Mucosa of stomach (tissue), 1 donor: ENCODE measurements around the gene SEC61A1.

ENCODE experiments used
- H3K27me3 ChIP-seq: one replicate; pipeline ENCODE4 v1.7.0; 2013; ENCODE audit warnings: mild to moderate bottlenecking, low read length; ENCODE audit not compliant: control insufficient read depth, insufficient read depth
- H3K36me3 ChIP-seq: one replicate; pipeline ENCODE4 v1.7.0; 2013; ENCODE audit warnings: low read length; ENCODE audit not compliant: control insufficient read depth, insufficient read depth
- H3K4me1 ChIP-seq: one replicate; pipeline ENCODE4 v1.7.0; 2013; ENCODE audit warnings: mild to moderate bottlenecking, low read length; ENCODE audit not compliant: control insufficient read depth, insufficient read depth
- H3K4me3 ChIP-seq: one replicate; pipeline ENCODE4 v1.7.0; 2013; ENCODE audit warnings: low read length
- H3K9ac ChIP-seq: one replicate; pipeline ENCODE4 v1.7.0; 2013; ENCODE audit warnings: mild to moderate bottlenecking, low read length, moderate library complexity
- H3K9me3 ChIP-seq: one replicate; pipeline ENCODE4 v1.7.0; 2013; ENCODE audit warnings: mild to moderate bottlenecking, low read length, moderate library complexity; ENCODE audit not compliant: control insufficient read depth
- donor health status: Pancreatic carcinoma.

Gene SEC61A1

GRCh38 chr3:128036119-128036518, 16.1 kb upstream of the SEC61A1 start:
- H3K36me3 ChIP-seq, result no peaks in the 10 kb centered on the region
- H3K4me1 ChIP-seq, result no peaks in the 10 kb centered on the region
- H3K9ac ChIP-seq, result no peak overlapping the region
- no peaks in the 10 kb centered on the region for H3K27me3 ChIP-seq
- H3K4me3 ChIP-seq, result no peak overlapping the region
- H3K9me3 ChIP-seq, result no peaks in the 10 kb centered on the region

- H3K27me3 ChIP-seq, result no peaks in the 10 kb centered on the region
- no peaks in the 10 kb centered on the region for H3K9me3 ChIP-seq
- no peaks in the 10 kb centered on the region for H3K4me1 ChIP-seq
- no peaks in the 10 kb centered on the region for H3K36me3 ChIP-seq
- H3K9ac ChIP-seq, result no peak overlapping the region
- no peak overlapping the region for H3K4me3 ChIP-seq
Measured at GRCh38 chr3:128040041-128040440, 12.2 kb upstream of the SEC61A1 start.

- Histone ChIP-seq H3K36me3 (no peaks in the 10 kb centered on the region), H3K4me3 (no peak overlapping the region), H3K9ac (no peak overlapping the region), H3K9me3 (no peaks in the 10 kb centered on the region), H3K4me1 (no peaks in the 10 kb centered on the region), H3K27me3 (no peaks in the 10 kb centered on the region)
Measured at GRCh38 chr3:128040660-128041059, 11.6 kb upstream of the SEC61A1 start.

- Histone ChIP-seq H3K27me3 (no peaks in the 10 kb centered on the region), H3K9ac (no peak overlapping the region), H3K4me3 (no peak overlapping the region), H3K9me3 (no peaks in the 10 kb centered on the region), H3K4me1 (no peaks in the 10 kb centered on the region), H3K36me3 (no peaks in the 10 kb centered on the region)
Measured at GRCh38 chr3:128041344-128041743, 10.9 kb upstream of the SEC61A1 start.

- no peak overlapping the region for H3K4me3 ChIP-seq
- H3K36me3 ChIP-seq, result no peaks in the 10 kb centered on the region
- no peaks in the 10 kb centered on the region for H3K9me3 ChIP-seq
- peaks cover 16% of the 10 kb centered on the region for H3K4me1 ChIP-seq
- no peaks in the 10 kb centered on the region for H3K27me3 ChIP-seq
- no peak overlapping the region for H3K9ac ChIP-seq
Measured at GRCh38 chr3:128050597-128050996, 1.6 kb upstream of the SEC61A1 start.

- Histone ChIP-seq H3K36me3 (no peaks in the 10 kb centered on the region), H3K4me3 (peak overlapping the region; percentile 28), H3K4me1 (peaks cover 16% of the 10 kb centered on the region), H3K27me3 (no peaks in the 10 kb centered on the region), H3K9ac (peak overlapping the region; percentile 86), H3K9me3 (no peaks in the 10 kb centered on the region)
Measured at GRCh38 chr3:128051459-128051836, 789 bp upstream of the SEC61A1 start.

- Histone ChIP-seq H3K9me3 (no peaks in the 10 kb centered on the region), H3K36me3 (no peaks in the 10 kb centered on the region), H3K27me3 (no peaks in the 10 kb centered on the region), H3K4me1 (peaks cover 16% of the 10 kb centered on the region), H3K9ac (peak overlapping the region; percentile 87), H3K4me3 (peak overlapping the region; percentile 78)
Measured at GRCh38 chr3:128052595-128053351, 536 bp downstream of the SEC61A1 start.

- Histone ChIP-seq H3K4me1 (peaks cover 16% of the 10 kb centered on the region), H3K36me3 (no peaks in the 10 kb centered on the region), H3K9ac (peak overlapping the region; percentile 87), H3K27me3 (no peaks in the 10 kb centered on the region), H3K4me3 (peak overlapping the region; percentile 78), H3K9me3 (no peaks in the 10 kb centered on the region)
Measured at GRCh38 chr3:128053614-128054013, 1.4 kb downstream of the SEC61A1 start.

- peaks cover 16% of the 10 kb centered on the region for H3K4me1 ChIP-seq
- peak overlapping the region; percentile 78 for H3K4me3 ChIP-seq
- no peaks in the 10 kb centered on the region for H3K9me3 ChIP-seq
- peak overlapping the region; percentile 87 for H3K9ac ChIP-seq
- H3K27me3 ChIP-seq, result no peaks in the 10 kb centered on the region
- peaks cover under 1% of the 10 kb centered on the region for H3K36me3 ChIP-seq
Measured at GRCh38 chr3:128054367-128054766, 2.1 kb downstream of the SEC61A1 start.

GRCh38 chr3:128056258-128056657, 4.0 kb downstream of the SEC61A1 start:
- Histone ChIP-seq H3K9ac (no peak overlapping the region), H3K4me3 (no peak overlapping the region), H3K9me3 (no peaks in the 10 kb centered on the region), H3K36me3 (peaks cover 15% of the 10 kb centered on the region), H3K4me1 (peaks cover 16% of the 10 kb centered on the region), H3K27me3 (no peaks in the 10 kb centered on the region)

GRCh38 chr3:128060473-128061381, 8.5 kb downstream of the SEC61A1 start:
- Histone ChIP-seq H3K4me1 (no peaks in the 10 kb centered on the region), H3K27me3 (no peaks in the 10 kb centered on the region), H3K36me3 (peaks cover 25% of the 10 kb centered on the region), H3K4me3 (no peak overlapping the region), H3K9me3 (no peaks in the 10 kb centered on the region), H3K9ac (no peak overlapping the region)

- Histone ChIP-seq H3K36me3 (peaks cover 34% of the 10 kb centered on the region), H3K4me1 (no peaks in the 10 kb centered on the region), H3K9ac (no peak overlapping the region), H3K9me3 (no peaks in the 10 kb centered on the region), H3K4me3 (no peak overlapping the region), H3K27me3 (no peaks in the 10 kb centered on the region)
Measured at GRCh38 chr3:128062033-128062745, 10.0 kb downstream of the SEC61A1 start.
